Measurements from ENCODE around the gene HPN. TPM values are rescaled to one million over a fixed set of nuclear protein-coding genes. Genes with fewer than 3 reads are reported as not detected.

The HPN gene
- total and polyA plus RNA-seq, 7 donors = 1.6 to 17.7 (median 5.2) TPM

DNA sequence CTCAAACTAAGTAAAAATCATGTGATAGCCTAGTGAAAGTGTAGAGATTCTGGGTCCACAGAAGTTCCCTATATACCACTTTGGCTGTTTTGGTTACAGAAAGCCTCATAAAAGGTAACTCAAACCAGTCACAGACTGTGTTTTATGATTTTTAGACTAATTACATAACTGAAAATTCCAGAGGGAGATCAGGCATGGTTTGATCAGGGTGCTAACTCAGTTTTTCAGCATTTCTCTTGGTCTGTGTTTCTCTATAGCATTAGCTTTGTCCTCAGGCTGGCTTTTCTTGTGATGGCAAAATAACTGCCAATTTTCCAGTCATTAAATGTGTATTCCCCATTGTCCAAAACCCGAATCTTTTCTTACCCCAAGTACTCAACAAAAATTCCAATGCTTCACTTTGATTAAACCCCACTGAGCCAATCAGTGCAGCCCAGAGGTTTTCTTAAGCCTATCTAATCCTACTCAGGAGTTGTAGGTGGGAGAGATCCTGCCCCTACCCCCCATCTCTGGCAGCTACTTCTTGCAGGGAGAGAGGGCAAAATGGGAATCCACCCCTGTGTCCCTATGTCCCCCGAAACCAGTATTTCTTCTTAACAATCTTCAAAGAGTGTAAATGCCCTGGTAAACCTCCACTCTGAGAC lies 65.5 kb downstream of the HPN start:
- WGBS, 3 donors = 41 to 46% (median 45%) methylated on average over 2 of the region's 2 CpGs
- Histone ChIP-seq H3K27ac (no peak overlapping the region), H3K9me3 (no peaks in the 10 kb centered on the region), H3K4me1 (no peaks in the 10 kb centered on the region), H3K27me3 (ENCODE audit: insufficient read depth in 3 of 3, low read length in 2 of 3) (no peaks in the 10 kb centered on the region), H3K36me3 (ENCODE audit: insufficient read depth in 1 of 2, low read depth in 1 of 2) (no peaks in the 10 kb centered on the region), H3K4me3 (no peak overlapping the region)
- TF ChIP-seq, protein P1, sequence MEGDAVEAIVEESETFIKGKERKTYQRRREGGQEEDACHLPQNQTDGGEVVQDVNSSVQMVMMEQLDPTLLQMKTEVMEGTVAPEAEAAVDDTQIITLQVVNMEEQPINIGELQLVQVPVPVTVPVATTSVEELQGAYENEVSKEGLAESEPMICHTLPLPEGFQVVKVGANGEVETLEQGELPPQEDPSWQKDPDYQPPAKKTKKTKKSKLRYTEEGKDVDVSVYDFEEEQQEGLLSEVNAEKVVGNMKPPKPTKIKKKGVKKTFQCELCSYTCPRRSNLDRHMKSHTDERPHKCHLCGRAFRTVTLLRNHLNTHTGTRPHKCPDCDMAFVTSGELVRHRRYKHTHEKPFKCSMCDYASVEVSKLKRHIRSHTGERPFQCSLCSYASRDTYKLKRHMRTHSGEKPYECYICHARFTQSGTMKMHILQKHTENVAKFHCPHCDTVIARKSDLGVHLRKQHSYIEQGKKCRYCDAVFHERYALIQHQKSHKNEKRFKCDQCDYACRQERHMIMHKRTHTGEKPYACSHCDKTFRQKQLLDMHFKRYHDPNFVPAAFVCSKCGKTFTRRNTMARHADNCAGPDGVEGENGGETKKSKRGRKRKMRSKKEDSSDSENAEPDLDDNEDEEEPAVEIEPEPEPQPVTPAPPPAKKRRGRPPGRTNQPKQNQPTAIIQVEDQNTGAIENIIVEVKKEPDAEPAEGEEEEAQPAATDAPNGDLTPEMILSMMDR (IDR thresholded peaks at IDR 0.05) = no peak
- intact Hi-C loops (cut with DNase I) = no loop called here
- DNase-seq (no peak), ATAC-seq (no peak)

DNA sequence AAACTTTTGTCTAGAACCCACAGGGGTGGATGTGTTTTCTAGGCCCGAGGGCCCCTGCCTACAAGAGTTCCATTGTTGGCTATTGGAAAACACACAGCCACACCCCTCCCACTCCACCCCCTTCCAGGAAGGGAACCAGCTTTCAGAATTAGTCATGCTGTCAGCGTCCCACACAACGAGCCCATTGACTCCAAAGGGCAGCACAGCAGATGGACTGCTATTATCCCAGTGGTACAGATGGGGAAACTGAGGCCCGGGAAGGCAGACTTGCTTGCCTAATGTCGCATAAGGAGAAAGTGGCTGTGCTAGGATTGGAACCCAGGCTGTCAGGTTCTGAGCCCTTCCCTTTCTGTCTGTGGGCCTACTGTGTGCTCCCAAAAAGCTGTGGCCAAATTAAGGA lies 66.0 kb downstream of the HPN start:
- WGBS, 3 donors = 31 to 35% (median 32%) methylated on average over 5 of the region's 5 CpGs
- Histone ChIP-seq H3K27ac (no peak overlapping the region), H3K27me3 (ENCODE audit: insufficient read depth in 3 of 3, low read length in 2 of 3) (no peaks in the 10 kb centered on the region), H3K36me3 (ENCODE audit: insufficient read depth in 1 of 2, low read depth in 1 of 2) (no peaks in the 10 kb centered on the region), H3K4me1 (no peaks in the 10 kb centered on the region), H3K9me3 (no peaks in the 10 kb centered on the region), H3K4me3 (no peak overlapping the region)
- ATAC-seq (peak in 1 of 4 donors; percentile 37), DNase-seq (no peak)
- TF ChIP-seq, protein P1 (IDR thresholded peaks at IDR 0.05) = no peak
- intact Hi-C loops (cut with DNase I) = no loop called here

DNA sequence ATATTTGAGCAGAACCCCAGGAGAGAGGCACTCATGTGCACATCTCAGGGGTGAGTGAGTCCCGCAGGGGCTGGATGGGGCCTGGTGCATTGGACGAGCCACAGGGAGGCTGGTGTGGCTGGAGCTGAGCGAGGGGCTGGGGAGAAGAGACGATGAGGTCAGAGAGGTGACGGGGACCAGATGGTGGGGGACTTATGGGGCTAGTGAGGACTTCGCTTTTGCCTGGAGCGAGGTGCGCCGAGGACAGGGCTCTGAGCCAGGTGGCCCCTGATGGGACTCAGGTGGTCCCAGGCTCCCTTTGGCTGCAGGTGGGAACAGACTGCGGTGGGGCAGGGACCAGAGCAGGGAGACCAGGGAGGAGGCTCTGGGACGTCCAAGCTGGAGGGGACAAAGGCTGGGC lies 67.2 kb downstream of the HPN start:
- Histone ChIP-seq H3K4me3 (no peak overlapping the region), H3K27me3 (ENCODE audit: insufficient read depth in 3 of 3, low read length in 2 of 3) (no peaks in the 10 kb centered on the region), H3K9me3 (no peaks in the 10 kb centered on the region), H3K27ac (no peak overlapping the region), H3K36me3 (ENCODE audit: insufficient read depth in 1 of 2, low read depth in 1 of 2) (no peaks in the 10 kb centered on the region), H3K4me1 (no peaks in the 10 kb centered on the region)
- DNase-seq (no peak), ATAC-seq (no peak)
- intact Hi-C loops (cut with DNase I) = no loop called here
- TF ChIP-seq, protein P1 (IDR thresholded peaks at IDR 0.05) = no peak
- WGBS, 3 donors = 82 to 94% (median 84%) methylated on average over 10 to 11 of the region's 11 CpGs

DNA sequence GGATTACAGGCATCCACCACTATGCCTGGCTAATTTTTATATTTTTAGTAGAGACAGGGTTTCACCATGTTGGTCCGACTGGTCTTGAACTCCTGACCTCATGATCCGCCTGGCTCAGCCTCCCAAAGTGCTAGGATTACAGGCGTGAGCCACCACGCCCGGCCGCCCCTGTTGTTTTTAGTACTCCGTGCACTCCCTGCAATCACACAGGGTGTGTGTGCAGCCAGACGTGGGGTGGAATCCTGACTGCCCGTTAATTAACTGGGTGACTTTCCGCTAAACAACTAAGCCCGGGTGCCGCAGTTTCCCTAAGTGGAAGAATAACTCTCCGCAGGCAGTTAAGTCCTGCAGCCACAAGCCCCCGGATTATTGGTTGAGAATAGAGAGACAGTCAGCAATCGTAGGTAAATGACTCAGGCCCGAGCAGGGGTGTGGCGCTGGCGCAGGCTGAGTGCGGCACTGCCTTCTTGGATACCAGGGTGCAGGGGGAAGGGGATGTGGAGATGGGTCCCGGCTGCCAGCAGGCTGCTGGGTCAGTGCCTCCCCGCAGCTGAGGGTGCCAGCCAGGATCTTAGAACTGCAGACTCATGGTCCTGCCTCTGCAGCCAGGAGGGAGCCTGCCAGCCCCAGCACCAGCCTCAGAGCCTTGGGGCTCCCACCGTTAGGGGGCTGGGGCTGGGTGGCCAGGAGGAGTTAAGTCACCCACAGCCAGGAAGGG lies 68.0 kb downstream of the HPN start:
- no peaks in the 10 kb centered on the region for H3K27me3 ChIP-seq (ENCODE audit: insufficient read depth in 3 of 3, low read length in 2 of 3)
- no peak overlapping the region for H3K27ac ChIP-seq
- 54 to 75% (median 61%) methylated on average over 22 of the region's 22 CpGs for WGBS, 3 donors
- intact Hi-C loops (cut with DNase I) = no loop called here
- peak in 1 of 2 donors; percentile 69 for DNase-seq
- H3K9me3 ChIP-seq = no peaks in the 10 kb centered on the region
- TF ChIP-seq, protein P1 (IDR thresholded peaks at IDR 0.05) = no peak
- peak; percentile 36 to 75 (median 72) for ATAC-seq
- no peaks in the 10 kb centered on the region for H3K4me1 ChIP-seq
- no peaks in the 10 kb centered on the region for H3K36me3 ChIP-seq (ENCODE audit: insufficient read depth in 1 of 2, low read depth in 1 of 2)
- no peak overlapping the region for H3K4me3 ChIP-seq
